AG04450 (cell line): ENCODE data around the gene HELQ. TPM values are rescaled to one million over a fixed set of nuclear protein-coding genes. Genes with fewer than 3 reads are reported as not detected.
A peak's percentile ranks its signal among the peaks of the same experiment; 100 is the strongest.

Experiments used
- CTCF ChIA-PET: fragments of 300-600, 350-600 bp; formaldehyde crosslinking; extraction: SDS; loops from one replicate; lab custom pipeline; 2022; ENCODE audit warnings: antibody characterized with exemption, inconsistent platforms; lab: Charles Lee
- POLR2A ChIA-PET: fragments of 350-600 bp; formaldehyde crosslinking; extraction: SDS; loops from one replicate; lab custom pipeline; 2021; ENCODE audit warnings: antibody characterized with exemption, inconsistent platforms; lab: Yijun Ruan, JAX
- DNase-seq: peaks from one replicate; pipeline ENCODE4 v3.0.0-alpha.2; 2011; ENCODE audit warnings: low read depth, low spot score
- H3K27ac ChIP-seq: one replicate; pipeline ENCODE4 v1.5.1; 2012; ENCODE audit warnings: low read depth, low read length, control low read depth
- H3K27me3 ChIP-seq: one replicate; pipeline ENCODE4 v1.6.0; 2012; ENCODE audit warnings: low read length; ENCODE audit not compliant: control insufficient read depth, insufficient read depth
- H3K4me3 ChIP-seq: 2 replicates; pipeline ENCODE4 v1.5.1; 2011; ENCODE audit warnings: mild to moderate bottlenecking, low read depth, low read length, control low read depth
- H3K9me3 ChIP-seq: 2 replicates; pipeline ENCODE4 v1.5.1; 2012; ENCODE audit warnings: low read length; ENCODE audit not compliant: control insufficient read depth, insufficient read depth
- polyA plus RNA-seq: library from polyadenylated mRNA; depleted of rRNA; stranded (reverse); fragments of >200 nt; gene quantifications from 2 replicates; pipeline ENCODE4 v1.2.3, GENCODE V29; 2011
- TF ChIP-seq, protein P1 (sequence below): IDR thresholded peaks from 2 replicates; pipeline ENCODE4 v1.5.1; 2011; ENCODE audit warnings: low read depth, low read length, control low read depth, inconsistent platforms

HELQ gene
- polyA plus RNA-seq, 1 experiment = 15.4 TPM

DNA sequence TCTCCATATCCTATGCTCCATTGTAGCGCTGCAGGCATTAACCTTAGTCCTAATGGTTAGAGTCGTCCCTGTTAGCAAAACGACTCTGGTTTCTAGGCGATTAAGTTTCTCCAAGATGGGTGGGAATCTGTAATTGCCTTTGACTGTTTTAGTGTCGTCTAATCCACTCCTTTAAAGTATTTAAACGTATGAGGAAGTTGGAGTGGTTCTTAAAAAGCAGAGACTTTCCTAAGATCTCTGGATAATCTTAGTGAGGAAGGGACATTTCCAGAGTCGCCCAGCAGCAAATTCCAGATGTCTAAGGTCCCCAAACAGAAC lies 520 bp upstream of the HELQ start:
- no peak for DNase-seq
- Histone ChIP-seq H3K27ac (no peak overlapping the region), H3K27me3 (no peaks in the 10 kb centered on the region), H3K9me3 (no peaks in the 10 kb centered on the region), H3K4me3 (peak overlapping the region; percentile 92)
- ChIA-PET CTCF (interaction anchor here (1.0 kb wide), 1 partner anchor 175 kb away, joined by 4 read pairs; no protein-coding TSS in a partner anchor), POLR2A (interaction anchor here (0.6 to 1.2 kb wide), 5 partner anchors 78 to 172 kb away, joined by 3 to 6 read pairs (median 4); partner anchors contain the start of gene COQ2)
- TF ChIP-seq, protein P1, sequence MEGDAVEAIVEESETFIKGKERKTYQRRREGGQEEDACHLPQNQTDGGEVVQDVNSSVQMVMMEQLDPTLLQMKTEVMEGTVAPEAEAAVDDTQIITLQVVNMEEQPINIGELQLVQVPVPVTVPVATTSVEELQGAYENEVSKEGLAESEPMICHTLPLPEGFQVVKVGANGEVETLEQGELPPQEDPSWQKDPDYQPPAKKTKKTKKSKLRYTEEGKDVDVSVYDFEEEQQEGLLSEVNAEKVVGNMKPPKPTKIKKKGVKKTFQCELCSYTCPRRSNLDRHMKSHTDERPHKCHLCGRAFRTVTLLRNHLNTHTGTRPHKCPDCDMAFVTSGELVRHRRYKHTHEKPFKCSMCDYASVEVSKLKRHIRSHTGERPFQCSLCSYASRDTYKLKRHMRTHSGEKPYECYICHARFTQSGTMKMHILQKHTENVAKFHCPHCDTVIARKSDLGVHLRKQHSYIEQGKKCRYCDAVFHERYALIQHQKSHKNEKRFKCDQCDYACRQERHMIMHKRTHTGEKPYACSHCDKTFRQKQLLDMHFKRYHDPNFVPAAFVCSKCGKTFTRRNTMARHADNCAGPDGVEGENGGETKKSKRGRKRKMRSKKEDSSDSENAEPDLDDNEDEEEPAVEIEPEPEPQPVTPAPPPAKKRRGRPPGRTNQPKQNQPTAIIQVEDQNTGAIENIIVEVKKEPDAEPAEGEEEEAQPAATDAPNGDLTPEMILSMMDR = no peak

DNA sequence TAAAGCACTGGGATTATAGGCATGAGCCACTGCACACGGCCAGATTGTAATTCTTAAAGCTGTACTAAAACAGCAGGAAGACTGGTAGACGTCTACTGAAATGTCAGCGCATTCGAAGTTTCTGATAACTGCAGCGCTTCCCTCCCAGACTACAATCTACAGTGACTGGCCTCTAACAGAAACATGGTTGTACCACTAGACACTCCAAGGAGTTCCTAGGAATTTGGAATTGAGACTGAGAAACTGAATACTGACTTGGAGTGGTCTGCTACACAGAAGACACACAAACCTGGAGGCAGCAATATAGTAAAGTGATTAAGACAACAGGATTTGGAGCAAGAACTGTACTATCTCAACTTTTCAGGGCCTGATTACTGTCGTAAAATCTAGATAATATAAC lies 937 bp downstream of the HELQ start:
- TF ChIP-seq, protein P1 = no peak
- CTCF ChIA-PET = interaction anchor here (0.7 to 2.1 kb wide), 4 partner anchors 54 to 170 kb away, joined by 4 to 6 read pairs (median 4); partner anchors contain the start of gene COQ2
- Histone ChIP-seq H3K27ac (no peak overlapping the region), H3K27me3 (no peaks in the 10 kb centered on the region), H3K4me3 (peak overlapping the region; percentile 92), H3K9me3 (no peaks in the 10 kb centered on the region)
- POLR2A ChIA-PET = interaction anchor here (0.7 kb wide), 1 partner anchor 30 kb away, joined by 5 read pairs; the partner anchor contains the start of gene ABRAXAS1
- DNase-seq = no peak

DNA sequence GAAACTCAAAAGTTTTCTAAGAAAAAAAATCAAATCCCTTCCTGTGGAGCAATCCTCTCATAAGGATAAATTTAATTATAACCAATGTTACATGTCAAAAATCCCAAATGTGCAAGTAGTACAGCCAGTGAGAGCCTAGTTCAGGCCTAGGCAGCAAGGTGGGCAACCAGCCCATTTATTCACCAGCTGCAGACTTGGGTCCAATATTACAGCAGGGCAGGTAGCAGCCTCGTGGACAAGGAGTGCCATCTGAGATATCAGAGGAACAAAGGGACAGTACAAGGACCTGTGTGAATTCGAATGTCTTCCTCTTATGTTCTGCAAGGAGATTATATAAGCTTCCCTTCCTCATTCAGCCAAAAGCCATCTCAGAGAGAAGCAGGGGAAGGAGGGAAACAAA lies 6.6 kb downstream of the HELQ start:
- no peak overlapping the region for H3K27ac ChIP-seq
- no peaks in the 10 kb centered on the region for H3K9me3 ChIP-seq
- ChIA-PET POLR2A (no interaction called here), CTCF (no interaction called here)
- no peak for DNase-seq
- TF ChIP-seq, protein P1 = no peak
- H3K4me3 ChIP-seq = no peak overlapping the region
- H3K27me3 ChIP-seq = no peaks in the 10 kb centered on the region

DNA sequence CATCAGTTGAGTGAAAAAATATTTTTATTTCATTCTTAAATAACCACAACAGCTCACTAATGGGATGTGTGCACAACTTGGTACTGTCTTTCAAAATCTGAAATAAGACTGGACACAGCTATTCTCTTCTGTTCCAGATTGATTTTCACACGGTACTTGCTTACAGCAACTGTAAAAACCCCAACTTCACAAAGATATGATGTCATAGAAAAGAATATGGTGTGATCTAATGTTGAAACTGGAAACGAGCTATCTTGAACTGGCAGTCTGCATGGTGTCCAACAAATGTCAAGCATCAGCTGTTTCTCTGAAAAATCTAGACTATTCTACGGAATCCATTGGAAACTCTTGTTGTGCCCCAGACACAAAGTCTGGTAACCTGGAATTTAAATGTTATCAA lies 14.7 kb downstream of the HELQ start:
- TF ChIP-seq, protein P1 = no peak
- CTCF ChIA-PET = interaction anchor here (0.8 kb wide), 1 partner anchor 156 kb away, joined by 4 read pairs; the partner anchor contains the start of gene COQ2
- Histone ChIP-seq H3K27ac (no peak overlapping the region), H3K9me3 (no peaks in the 10 kb centered on the region), H3K27me3 (no peaks in the 10 kb centered on the region), H3K4me3 (no peak overlapping the region)
- POLR2A ChIA-PET = no interaction called here
- DNase-seq = no peak

DNA sequence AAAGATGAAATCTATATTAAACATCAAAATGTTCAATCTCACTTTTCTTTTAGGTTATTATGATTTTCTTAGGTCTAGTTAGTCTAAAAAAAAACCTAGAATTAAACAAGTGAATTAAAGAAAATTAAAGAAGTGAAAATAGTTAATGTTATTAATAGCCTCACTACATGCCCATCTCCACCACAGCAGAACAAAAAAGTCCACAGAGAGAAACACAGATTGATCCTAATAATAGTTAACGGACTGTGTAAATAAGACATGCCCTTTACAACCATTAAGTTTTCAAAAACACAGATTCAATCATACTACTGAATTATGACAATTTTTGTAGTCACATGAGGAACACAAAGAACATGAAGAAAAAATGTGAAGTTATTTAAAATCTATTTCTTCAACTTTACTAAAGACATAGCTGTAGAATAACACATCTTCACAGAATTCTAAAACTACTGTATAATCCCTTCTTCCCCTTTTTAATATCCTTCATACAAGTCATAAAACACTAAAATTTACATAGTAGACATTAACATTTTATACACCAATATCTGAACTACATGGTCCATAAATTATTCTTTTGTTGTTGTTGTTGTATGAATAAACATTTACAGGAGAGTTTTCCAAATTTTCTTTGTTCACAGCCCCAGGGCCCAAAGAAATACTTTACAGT lies 15.3 kb downstream of the HELQ start:
- ChIA-PET POLR2A (no interaction called here), CTCF (no interaction called here)
- TF ChIP-seq, protein P1 = no peak
- Histone ChIP-seq H3K27me3 (no peaks in the 10 kb centered on the region), H3K27ac (no peak overlapping the region), H3K9me3 (no peaks in the 10 kb centered on the region), H3K4me3 (no peak overlapping the region)
- DNase-seq = no peak
